HG03025 (cell line): ENCODE results near the gene MNX1.
A peak's percentile ranks its signal among the peaks of the same experiment; 100 is the strongest.

Experiments used
- ATAC-seq: cut with Tn5 transposase; IDR thresholded peaks from one replicate; pipeline ENCODE4 v1.9.1; 2021; ENCODE audit warnings: mild to moderate bottlenecking, moderate library complexity; ENCODE audit not compliant: unreplicated experiment, low FRiP score

MNX1 gene

GRCh38 chr7:157017149-157017548 lies 6.7 kb upstream of the MNX1 start:
- ATAC-seq: no peak

DNA sequence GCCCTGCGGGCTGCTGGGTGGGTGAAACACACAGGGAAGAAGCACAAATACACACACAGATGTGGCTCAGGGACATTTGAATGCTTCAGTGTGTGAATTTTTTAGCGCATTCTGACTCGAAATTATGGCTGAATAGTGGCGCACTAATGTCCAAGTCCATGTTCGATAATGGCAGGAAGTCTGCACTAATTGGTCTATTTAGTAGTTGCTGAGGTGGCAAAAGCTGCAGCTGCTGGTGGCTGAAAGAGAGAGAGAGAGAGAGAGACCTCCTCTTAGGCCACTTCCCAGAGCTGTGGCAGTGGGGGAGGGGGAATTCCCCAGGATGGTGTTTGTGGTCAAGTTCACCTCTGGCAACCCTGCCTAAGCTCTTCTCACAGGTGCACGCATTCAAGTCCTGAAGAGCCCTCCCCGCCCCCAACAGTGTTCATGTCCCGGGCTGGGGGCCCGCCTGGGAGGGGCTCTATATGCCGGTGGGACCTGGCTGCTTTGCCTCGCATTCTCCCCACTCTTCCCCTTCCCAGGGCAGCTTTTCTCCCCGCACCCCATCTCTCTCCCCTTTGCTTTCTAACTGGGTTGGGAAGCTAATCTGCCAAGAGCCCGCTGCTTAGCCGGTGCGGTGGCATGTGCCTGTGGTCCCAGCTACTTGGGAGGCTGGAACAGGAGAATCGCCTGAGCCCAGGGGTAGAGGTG lies 6.0 kb upstream of the MNX1 start:
- ATAC-seq: peak; percentile 75

DNA sequence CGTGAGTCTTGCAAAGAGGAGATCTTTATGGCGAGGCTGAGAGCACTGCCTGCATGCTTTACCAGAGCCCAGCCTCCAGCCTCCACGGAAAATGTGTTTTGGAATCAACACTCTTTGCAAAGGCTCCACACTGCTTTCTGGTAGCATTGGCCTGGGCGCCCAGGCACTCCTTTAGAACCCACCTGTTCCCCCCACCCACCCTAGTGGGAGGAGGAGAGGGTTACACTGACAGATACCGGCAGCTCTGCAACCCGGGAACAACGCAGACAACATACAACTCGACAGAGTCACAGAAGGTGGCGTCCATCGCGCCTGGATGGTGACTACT lies 5.5 kb upstream of the MNX1 start:
- peak; percentile 3 for ATAC-seq

- no peak for ATAC-seq
Observed at GRCh38 chr7:157014635-157015555, 4.4 kb upstream of the MNX1 start.

DNA sequence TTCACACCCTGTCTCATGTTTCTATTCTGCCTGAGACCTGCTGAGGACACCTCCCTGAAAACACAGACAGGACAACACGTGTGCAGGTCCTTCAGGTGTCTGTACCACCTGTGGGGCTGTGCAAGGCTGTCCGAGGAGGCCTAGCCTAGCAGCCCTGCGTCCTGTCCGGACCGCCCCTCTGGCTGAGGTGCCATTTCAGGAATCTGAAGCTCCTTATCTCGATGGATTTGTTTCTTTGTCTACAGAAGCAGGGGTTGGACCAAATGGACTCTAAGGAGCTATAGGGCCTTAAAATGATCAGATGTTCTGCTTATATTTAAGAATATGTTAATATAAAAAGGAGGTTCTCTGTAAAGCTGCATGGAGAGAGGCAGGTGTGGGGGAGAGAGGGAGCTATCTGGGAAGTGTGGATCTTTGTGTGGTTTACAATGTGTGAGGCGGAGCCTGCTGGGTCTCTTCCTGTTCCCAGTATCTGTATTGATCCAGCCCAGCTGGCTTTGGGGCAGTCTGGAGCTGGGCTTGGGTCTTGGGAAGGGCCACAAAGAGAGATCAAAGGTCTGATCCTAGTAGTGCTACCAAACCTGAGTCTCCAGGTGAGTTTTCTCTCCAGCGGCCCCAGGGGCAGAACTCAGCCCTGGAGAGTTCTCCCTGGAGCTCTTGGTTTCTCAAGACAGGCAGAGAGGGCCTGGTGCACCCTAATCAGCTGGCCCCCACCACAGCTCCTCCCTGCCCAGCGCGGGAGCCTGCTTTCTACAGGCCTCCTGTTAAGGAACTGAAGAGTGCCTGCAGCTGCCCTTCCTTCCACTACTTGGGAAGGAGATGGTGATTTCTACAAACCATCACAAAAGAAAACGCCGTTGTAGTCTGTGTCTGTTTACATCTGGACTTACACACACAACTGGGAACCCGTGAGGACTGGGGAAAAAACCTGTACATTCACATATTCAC lies 3.4 kb upstream of the MNX1 start:
- ATAC-seq: no peak

GRCh38 chr7:157013101-157013500 lies 2.6 kb upstream of the MNX1 start:
- no peak for ATAC-seq

- no peak for ATAC-seq
Observed at GRCh38 chr7:157012113-157012547, 1.7 kb upstream of the MNX1 start.

DNA sequence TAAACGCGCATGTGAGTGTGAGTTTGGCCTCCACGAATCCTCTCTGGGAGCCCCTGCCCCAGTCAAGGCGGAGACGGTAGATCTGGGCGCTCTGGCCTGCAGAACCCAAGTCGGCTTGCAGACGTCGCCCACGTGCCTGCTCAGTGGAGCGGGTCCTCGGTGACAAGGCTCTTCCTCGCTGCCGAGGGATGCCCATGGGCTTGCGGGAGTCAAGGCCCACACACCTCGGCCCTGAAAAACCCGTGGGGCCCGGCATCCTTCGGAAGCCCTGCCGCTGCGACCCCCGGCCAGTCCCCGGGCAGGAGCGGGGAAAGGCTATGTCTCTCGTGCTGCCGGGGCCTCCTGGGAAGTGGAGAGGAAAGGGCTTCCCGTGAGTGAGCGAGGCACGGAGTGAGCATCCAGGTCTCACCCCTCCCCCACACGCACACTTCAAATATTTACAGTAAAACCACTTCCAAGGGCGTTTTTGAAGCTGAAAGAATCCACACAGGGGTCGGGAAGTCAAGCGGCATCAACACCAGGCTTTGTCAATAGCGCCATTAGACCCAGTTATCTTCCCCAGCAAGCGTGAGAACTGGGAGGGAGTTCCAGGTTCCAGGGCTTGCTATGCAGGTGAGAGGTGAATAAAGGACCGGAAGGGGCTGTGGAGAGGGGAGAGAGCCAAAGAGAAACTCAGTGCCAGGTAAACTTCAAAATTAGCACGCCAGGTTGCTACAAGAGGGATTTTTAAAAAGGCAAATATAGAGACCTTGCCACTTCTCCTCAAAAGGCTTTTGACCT lies 1.1 kb upstream of the MNX1 start:
- ATAC-seq: no peak

DNA sequence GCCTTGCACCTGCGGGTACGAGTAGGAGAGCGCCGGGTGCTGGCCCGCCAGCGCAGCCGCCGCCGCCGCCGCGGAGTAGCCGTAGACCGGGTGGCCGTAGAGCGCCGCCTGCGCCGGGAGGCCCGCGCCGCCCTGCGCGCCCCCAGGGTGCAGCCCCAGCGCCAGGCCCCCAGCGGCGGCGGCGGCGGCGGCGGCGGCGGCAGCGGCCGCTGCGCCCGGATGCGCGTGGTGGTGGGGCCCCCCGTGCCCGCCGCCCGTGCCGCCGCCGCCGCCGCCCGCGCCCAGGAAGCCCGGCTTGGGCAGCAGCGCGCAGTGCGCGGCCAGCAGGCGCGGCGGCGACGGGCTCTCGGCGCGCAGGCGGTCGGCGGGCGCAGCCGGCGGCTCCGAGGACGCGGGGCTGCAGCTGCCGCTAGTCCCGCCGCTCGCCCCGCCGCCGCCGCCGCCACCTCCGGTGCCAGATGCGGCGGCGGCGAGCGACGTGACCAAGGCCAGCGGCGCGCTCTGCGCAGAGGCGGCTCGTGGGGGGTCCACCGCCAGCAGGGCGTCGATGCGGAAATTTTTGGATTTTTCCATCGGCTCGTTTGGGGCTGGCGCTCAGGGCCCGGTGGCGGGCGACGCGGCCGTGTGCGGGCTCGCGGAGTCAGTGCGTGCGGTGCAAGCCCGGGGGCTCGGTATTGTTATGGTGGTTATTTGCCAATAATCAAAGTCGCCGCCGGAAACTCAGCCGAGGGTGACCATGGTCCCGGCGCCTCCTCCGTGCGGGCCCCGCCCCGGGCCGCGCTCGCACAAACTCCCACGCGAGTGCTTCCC lies 480 bp downstream of the MNX1 start:
- peak; percentile 41 for ATAC-seq

GRCh38 chr7:157009170-157009777 lies 1.2 kb downstream of the MNX1 start:
- ATAC-seq: peak; percentile 16

- ATAC-seq: no peak
Observed at GRCh38 chr7:157008206-157009169, 2.0 kb downstream of the MNX1 start.

- ATAC-seq: no peak
Observed at GRCh38 chr7:157007470-157008066, 2.9 kb downstream of the MNX1 start.

DNA sequence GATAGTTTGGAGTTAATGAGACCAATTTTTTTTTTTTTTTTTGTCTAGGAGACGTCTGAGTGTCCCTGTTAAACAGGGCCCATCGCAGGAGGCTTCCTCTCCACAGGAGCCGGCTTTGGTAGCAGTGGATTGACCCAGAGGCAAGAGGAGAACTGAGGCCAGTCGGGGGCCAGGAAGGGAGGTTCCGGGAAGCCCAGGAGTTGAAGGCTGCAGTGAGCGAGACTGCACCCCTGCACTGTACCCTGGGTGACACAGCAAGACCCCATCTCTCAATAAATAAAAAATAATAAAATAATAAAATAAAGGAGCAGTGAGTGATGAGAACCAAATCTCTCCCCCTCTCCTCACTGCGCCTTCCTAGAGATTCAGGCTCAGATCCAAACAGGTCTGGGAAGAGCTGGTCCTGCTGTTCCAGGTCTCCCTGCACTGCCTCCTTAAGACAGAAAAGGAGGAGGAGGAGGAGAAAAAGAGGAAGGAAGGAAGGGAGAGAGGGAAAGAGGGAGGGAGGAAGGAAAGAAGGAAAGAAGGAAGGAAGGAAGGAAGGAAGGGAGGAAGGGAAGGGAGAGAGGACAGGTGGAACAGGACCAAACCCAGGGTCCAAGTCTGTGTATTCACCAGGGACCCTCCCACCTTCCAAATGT lies 3.5 kb downstream of the MNX1 start:
- ATAC-seq: no peak

GRCh38 chr7:157006205-157006747 lies 4.2 kb downstream of the MNX1 start:
- ATAC-seq: no peak

DNA sequence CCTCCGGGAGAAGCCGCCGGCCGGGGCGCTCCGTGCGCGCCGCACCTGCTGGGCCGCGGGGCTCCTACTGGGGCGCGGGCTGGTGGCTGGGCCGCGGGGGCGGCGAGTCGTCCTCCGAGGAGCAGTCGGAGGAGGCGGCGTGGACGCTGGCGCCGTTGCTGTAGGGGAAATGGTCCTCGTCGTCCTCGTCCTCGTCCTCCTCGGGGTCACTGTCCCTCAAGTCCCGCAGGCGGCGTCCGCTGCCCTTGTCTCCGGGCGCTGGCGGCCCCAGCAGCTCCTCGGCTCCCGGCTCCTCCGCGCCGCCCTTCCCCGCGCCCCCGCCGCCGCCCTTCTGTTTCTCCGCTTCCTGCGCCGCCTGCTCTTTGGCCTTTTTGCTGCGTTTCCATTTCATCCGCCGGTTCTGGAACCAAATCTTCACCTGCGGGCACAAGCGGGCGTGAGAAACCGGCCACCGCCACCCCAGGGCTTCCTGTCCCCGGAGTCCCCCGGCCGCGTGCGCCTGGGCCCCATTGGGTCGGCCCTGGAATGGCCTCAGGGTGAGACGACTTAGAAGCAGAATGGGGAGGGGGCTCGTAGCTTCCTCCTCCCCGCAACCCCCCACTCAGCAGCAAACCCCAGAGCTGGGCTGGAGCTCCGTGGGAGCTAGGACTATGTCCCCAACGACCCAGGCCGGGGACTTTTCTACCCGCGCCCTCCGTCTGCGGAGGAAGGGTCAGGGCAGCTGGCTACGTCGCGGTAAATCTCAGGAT lies 4.8 kb downstream of the MNX1 start:
- no peak for ATAC-seq
